HepG2 (cell line): Measurements from ENCODE around the gene NANOS1. TPM values are rescaled to one million over a fixed set of nuclear protein-coding genes. Genes with fewer than 3 reads are reported as not detected.

Experiments used
- AHR ChIP-seq: IDR thresholded peaks from 2 replicates; pipeline ENCODE4 v1.6.1; 2018; ENCODE audit warnings: missing genetic modification reagents, missing compliant biosample characterization
- BHLHE40 ChIP-seq: IDR thresholded peaks from 2 replicates; pipeline ENCODE4 v1.6.1; 2011; ENCODE audit warnings: low read length, improper control_type of control experiment
- HNF4G ChIP-seq, 2 experiments: sonication (generic) in 1 of 2; formaldehyde crosslinking in 1 of 2; IDR thresholded peaks; 2 replicates each; pipeline versions ENCODE4 v1.4.0 to v1.6.1; 2011 to 2020; ENCODE audit warnings: borderline replicate concordance in 2 of 2, low read depth in 2 of 2, mild to moderate bottlenecking in 2 of 2, low read length in 1 of 2, missing genetic modification reagents in 1 of 2, moderate library complexity in 1 of 2
- IRF9 ChIP-seq: sonication (generic); formaldehyde crosslinking; IDR thresholded peaks from 2 replicates; pipeline ENCODE4 v1.8.0; 2022; ENCODE audit warnings: missing genetic modification reagents, mild to moderate bottlenecking, borderline replicate concordance
- NCOA2 ChIP-seq: sonication (generic); formaldehyde crosslinking; IDR thresholded peaks from 2 replicates; pipeline ENCODE4 v1.8.0; 2022; ENCODE audit warnings: inconsistent platforms
- SP140L ChIP-seq: sonication (generic); formaldehyde crosslinking; IDR thresholded peaks from 2 replicates; pipeline ENCODE4 v1.4.0; 2020; ENCODE audit warnings: missing genetic modification reagents, borderline replicate concordance
- STAT5B ChIP-seq: sonication (generic); formaldehyde crosslinking; IDR thresholded peaks from 2 replicates; pipeline ENCODE4 v1.4.0; 2020; ENCODE audit warnings: missing genetic modification reagents
- SYNCRIP ChIP-seq: fragments of 200-400 bp; formaldehyde crosslinking; IDR thresholded peaks from 2 replicates; pipeline ENCODE4 v1.6.1; 2018; ENCODE audit warnings: mild to moderate bottlenecking, low read depth, low read length; ENCODE audit not compliant: insufficient read depth
- TSC22D2 ChIP-seq: sonication (generic); formaldehyde crosslinking; IDR thresholded peaks from 2 replicates; pipeline ENCODE4 v1.5.1; 2020; ENCODE audit warnings: missing genetic modification reagents, mild to moderate bottlenecking, borderline replicate concordance
- ZFY ChIP-seq: sonication (generic); formaldehyde crosslinking; IDR thresholded peaks from 2 replicates; pipeline ENCODE4 v1.4.0; 2020; ENCODE audit warnings: missing genetic modification reagents
- ZGPAT ChIP-seq: IDR thresholded peaks from 2 replicates; pipeline ENCODE4 v1.6.1; 2016; ENCODE audit warnings: mild to moderate bottlenecking
- ZKSCAN1 ChIP-seq: fragments of 150-350 bp; IDR thresholded peaks from 2 replicates; pipeline ENCODE4 v1.6.1; 2014; ENCODE audit warnings: low read length
- ZMYM2 ChIP-seq: sonication (generic); formaldehyde crosslinking; IDR thresholded peaks from 2 replicates; pipeline ENCODE4 v1.8.0; 2022; ENCODE audit warnings: mild to moderate bottlenecking, missing genetic modification reagents
- ZNF24 ChIP-seq: fragments of 450-650 bp; IDR thresholded peaks from 2 replicates; pipeline ENCODE4 v1.6.1; 2017; ENCODE audit warnings: antibody characterized with exemption, mild to moderate bottlenecking
- ZNF280B ChIP-seq: sonication (generic); formaldehyde crosslinking; IDR thresholded peaks from 2 replicates; pipeline ENCODE4 v1.5.0; 2020; ENCODE audit warnings: missing genetic modification reagents, mild to moderate bottlenecking, borderline replicate concordance
- ZNF598 ChIP-seq: sonication (generic); formaldehyde crosslinking; IDR thresholded peaks from 2 replicates; pipeline ENCODE4 v1.5.1; 2020; ENCODE audit warnings: mild to moderate bottlenecking, missing genetic modification reagents, borderline replicate concordance
- ZNF773 ChIP-seq: sonication (generic); formaldehyde crosslinking; IDR thresholded peaks from 2 replicates; pipeline ENCODE4 v1.4.0; 2020; ENCODE audit warnings: missing genetic modification reagents, borderline replicate concordance
- ZNF776 ChIP-seq: sonication (generic); formaldehyde crosslinking; IDR thresholded peaks from 2 replicates; pipeline ENCODE4 v1.4.0; 2020; ENCODE audit warnings: mild to moderate bottlenecking, missing genetic modification reagents
- ZNF879 ChIP-seq: sonication (generic); formaldehyde crosslinking; IDR thresholded peaks from 2 replicates; pipeline ENCODE4 v1.8.1; 2023; ENCODE audit warnings: missing genetic modification reagents
- ZZZ3 ChIP-seq: sonication (generic); formaldehyde crosslinking; IDR thresholded peaks from 2 replicates; pipeline ENCODE4 v1.4.0; 2020; ENCODE audit warnings: missing genetic modification reagents, mild to moderate bottlenecking, borderline replicate concordance
- polyA plus RNA-seq, 8 experiments: library from polyadenylated mRNA; depleted of rRNA in 3 of 8; stranded (reverse) in 7 of 8; unstranded in 1 of 8; fragments of >200 nt; fragmentation: Illumina TruSeq in 4 of 8; extraction: Trizol in 4 of 8; gene quantifications; 2 replicates each; pipeline versions ENCODE4 v1.2.1 to v1.2.3, GENCODE V29; 2011 to 2016; ENCODE audit warnings: low read depth in 4 of 8, missing spikeins in 1 of 8, mixed read lengths in 1 of 8; ENCODE audit not compliant: insufficient read depth in 1 of 8
- total RNA-seq, 5 experiments: library from RNA; depleted of rRNA; stranded (reverse); fragments of >200 nt; fragmentation: Illumina TruSeq; extraction: Trizol; gene quantifications; 2 replicates each; pipeline ENCODE4 v1.2.3, GENCODE V29; 2016; ENCODE audit warnings: low read depth in 1 of 5
- TF ChIP-seq, protein P1 (sequence below): sonication (generic); formaldehyde crosslinking; IDR thresholded peaks from 2 replicates; pipeline ENCODE4 v1.4.0; 2020; ENCODE audit warnings: mild to moderate bottlenecking, missing genetic modification reagents
- TF ChIP-seq, protein P2 (sequence below): sonication (generic); formaldehyde crosslinking; IDR thresholded peaks from 2 replicates; pipeline ENCODE4 v1.4.0; 2020; ENCODE audit warnings: mild to moderate bottlenecking, missing genetic modification reagents
- TF ChIP-seq, protein P3 (sequence below): sonication (generic); formaldehyde crosslinking; IDR thresholded peaks from 2 replicates; pipeline ENCODE4 v1.4.0; 2020; ENCODE audit warnings: missing genetic modification reagents

The NANOS1 gene
- total and polyA plus RNA-seq, 2 of the 13 experiments (the other 11 are each of a cell fraction or from before 2014, with no cell fraction given) = 1.7 to 2.2 TPM

DNA sequence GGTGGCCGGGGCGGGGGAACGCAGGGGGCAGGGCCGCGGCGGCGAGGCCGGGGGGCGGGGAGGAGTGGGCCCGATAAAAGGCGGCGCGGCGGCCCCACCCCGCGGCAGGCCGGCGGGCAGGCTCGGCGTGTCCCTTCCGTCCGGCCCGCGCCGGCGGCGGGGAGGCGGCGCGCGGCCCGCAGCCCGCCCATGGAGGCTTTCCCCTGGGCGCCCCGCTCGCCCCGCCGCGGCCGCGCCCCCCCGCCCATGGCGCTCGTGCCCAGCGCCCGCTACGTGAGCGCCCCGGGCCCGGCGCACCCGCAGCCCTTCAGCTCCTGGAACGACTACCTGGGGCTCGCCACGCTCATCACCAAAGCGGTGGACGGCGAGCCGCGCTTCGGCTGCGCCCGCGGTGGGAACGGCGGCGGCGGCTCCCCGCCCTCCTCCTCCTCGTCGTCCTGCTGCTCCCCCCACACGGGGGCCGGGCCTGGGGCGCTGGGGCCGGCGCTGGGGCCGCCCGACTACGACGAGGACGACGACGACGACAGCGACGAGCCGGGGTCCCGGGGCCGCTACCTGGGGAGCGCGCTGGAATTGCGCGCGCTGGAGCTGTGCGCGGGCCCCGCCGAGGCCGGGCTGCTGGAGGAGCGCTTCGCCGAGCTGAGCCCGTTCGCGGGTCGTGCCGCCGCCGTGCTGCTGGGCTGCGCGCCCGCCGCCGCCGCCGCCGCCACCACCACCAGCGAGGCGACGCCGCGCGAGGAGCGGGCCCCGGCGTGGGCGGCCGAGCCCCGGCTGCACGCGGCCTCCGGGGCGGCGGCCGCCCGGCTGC is at the start of gene NANOS1 (continued):
- TF ChIP-seq ZNF280B (CRISPR knock-in tag) (no peak), ZFY (CRISPR knock-in tag) (peak; percentile 16; the same call in 1 of the 2 replicates), ZNF776 (CRISPR knock-in tag) (0 out of 2 replicates have a peak, but pooled peaks have one; percentile 48), SP140L (CRISPR knock-in tag) (no peak), ZNF773 (CRISPR knock-in tag) (0 out of 2 replicates have a peak, but pooled peaks have one; percentile 25), ZNF879 (CRISPR knock-in tag) (no peak), ZZZ3 (CRISPR knock-in tag) (no peak), ZNF598 (no peak), ZKSCAN1 (no peak), AHR (no peak), BHLHE40 (no peak), NCOA2 (CRISPR knock-in tag) (no peak), ZNF24 (no peak), STAT5B (CRISPR knock-in tag) (no peak), IRF9 (CRISPR knock-in tag) (no peak), ZGPAT (CRISPR knock-in tag) (no peak), ZMYM2 (no peak), SYNCRIP (no peak), TSC22D2 (CRISPR knock-in tag) (no peak), HNF4G (IDR thresholded peaks at IDR 0.05; ENCODE audit: borderline replicate concordance, low read depth, low read length) (no peak), HNF4G (CRISPR knock-in tag; IDR thresholded peaks at IDR 0.05; ENCODE audit: borderline replicate concordance, low read depth) (no peak)
- TF ChIP-seq, protein P1, sequence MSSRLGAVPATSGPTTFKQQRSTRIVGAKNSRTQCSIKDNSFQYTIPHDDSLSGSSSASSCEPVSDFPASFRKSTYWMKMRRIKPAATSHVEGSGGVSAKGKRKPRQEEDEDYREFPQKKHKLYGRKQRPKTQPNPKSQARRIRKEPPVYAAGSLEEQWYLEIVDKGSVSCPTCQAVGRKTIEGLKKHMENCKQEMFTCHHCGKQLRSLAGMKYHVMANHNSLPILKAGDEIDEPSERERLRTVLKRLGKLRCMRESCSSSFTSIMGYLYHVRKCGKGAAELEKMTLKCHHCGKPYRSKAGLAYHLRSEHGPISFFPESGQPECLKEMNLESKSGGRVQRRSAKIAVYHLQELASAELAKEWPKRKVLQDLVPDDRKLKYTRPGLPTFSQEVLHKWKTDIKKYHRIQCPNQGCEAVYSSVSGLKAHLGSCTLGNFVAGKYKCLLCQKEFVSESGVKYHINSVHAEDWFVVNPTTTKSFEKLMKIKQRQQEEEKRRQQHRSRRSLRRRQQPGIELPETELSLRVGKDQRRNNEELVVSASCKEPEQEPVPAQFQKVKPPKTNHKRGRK (CRISPR knock-in tag) = no peak
- TF ChIP-seq, protein P2, sequence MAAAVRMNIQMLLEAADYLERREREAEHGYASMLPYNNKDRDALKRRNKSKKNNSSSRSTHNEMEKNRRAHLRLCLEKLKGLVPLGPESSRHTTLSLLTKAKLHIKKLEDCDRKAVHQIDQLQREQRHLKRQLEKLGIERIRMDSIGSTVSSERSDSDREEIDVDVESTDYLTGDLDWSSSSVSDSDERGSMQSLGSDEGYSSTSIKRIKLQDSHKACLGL (CRISPR knock-in tag) = 0 out of 2 replicates have a peak, but pooled peaks have one; percentile 3
- TF ChIP-seq, protein P3, sequence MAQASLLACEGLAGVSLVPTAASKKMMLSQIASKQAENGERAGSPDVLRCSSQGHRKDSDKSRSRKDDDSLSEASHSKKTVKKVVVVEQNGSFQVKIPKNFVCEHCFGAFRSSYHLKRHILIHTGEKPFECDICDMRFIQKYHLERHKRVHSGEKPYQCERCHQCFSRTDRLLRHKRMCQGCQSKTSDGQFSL (CRISPR knock-in tag) = peak; percentile 67; the same call in 1 of the 2 replicates
